Stimulated activated CD8-positive, alpha-beta memory T cell treated with anti-CD3 and anti-CD28 coated beads, Interleukin-2, amount 100 ng/mL, for 48 hours (primary cell): ENCODE results near the gene PKN3.
"Not testable (repeated sequence)": the region's sequence is repeated elsewhere in the genome, so short reads cannot be mapped to it uniquely, and the experiment has no call there.

ENCODE experiments used
- DNase-seq, 2 donors: peaks; one replicate each; pipeline ENCODE4 v3.0.0-alpha.2; 2020; ENCODE audit warnings: low read depth in 2 of 2

Gene PKN3

GRCh38 chr9:128702445-128702948, at the start of gene PKN3:
PKN3 (plus strand) TSS chr9:128702503; CDS start chr9:128702916, 413 bp downstream.
- DNase-seq = peak; percentile 86 to 91

- no peak for DNase-seq
Observed at GRCh38 chr9:128653908-128654307, 48.4 kb upstream of the PKN3 start.

DNA sequence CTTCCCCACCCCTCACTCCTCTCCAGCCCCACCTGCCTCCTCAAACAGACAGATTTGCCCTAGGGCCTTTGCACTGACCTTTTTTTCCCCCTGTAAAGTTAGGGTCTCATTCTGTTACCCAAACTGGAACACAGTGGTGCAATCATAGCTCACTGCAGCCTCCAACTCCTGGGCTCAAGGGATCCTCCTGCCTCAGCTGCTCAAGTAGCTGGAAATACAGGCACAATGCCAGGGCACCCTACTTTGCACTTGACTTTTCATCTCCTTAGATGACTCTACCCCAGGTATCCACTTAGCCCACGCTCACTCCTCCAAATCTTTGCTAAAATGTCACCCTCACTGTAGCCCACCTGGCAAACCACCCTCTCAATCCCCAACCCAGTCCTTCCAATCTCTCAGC, 47.8 kb upstream of the PKN3 start:
- no peak for DNase-seq

DNA sequence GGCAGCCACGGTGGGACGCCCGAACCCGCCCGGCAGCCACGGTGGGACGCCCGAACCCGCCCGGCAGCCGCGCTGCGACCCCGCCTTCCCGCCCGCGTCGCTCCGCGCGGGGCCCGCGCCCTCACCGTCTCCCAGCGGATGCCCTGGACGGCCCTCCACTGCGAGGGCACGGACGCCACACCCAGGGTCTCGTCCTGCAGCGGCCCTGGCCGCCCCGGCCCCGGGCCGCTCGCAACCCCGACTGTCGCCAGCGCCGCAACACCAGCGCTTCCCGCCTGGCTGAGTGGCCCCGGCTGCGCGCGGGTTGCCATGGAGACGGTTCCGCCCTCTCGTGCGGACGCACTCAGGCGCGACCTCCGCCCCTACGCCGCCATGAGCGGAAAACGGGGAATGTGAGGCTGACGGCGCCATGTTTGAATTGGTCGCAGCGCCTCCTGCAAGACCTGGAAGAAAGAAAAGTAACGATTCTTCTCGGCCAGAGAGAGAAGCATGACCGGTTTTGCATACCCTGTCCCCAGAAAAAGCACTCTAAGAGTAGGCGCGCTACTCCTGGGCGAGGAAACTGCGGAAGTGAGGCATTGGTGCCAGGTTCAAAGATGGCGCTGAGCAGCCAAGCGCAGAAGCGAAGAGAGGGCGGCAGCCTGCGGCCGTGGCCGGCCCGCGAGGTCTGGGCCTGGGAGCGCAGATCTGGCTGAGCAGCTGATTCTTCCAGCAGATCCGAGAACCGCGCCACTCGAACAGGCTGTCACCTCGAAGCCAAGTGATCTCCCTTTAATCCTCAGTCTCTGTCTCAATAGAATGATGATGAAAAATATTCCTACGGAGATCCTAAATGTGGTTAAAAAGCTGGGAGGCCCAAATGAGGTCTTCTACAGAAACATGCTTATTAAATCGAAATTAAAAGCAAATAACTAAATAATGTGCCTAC, 45.6 kb upstream of the PKN3 start, which contains the start of gene DYNC2I2:
Gene DYNC2I2, minus strand, starts transcription at position 432 of the 928 bp plus-strand sequence. Its CDS starts 121 bp downstream, at position 311.
- DNase-seq = peak; percentile 96 to 97

DNA sequence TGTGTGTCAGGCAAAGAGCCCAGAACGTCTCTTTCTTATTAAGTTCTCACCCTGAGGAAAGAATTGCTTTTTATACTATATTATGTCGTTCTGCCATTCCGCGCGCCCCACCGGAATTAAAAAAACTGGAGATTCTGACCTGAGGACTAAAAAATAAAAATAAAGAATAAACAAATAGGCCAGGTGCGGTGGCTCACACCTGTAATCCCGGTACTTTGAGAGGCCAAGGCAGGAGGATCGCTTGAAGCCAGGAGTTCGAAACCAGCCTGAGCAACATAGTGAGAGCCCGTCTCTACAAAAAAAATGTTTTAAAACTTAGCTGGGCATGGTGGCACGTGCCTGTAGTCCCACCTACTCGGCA, 45.0 kb upstream of the PKN3 start:
- DNase-seq = no peak

DNA sequence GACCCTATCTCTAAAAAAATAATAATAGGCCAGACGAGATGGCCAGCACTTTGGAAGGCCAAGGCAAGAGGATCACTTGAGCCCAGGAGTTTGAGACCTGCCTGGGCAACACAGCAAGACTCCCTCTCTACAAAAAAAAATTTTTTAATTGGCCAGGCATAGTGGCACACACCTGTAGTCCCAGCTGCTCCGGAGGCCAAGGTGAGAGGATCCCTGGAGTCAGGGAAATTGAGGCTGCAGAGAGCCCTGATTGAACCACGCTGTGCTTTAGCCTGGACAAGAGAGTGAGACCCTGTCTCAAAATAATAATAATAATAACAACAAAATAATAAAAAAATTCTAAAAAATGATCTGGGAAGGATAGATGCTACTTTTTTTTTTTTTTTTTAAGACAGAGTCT, 44.5 kb upstream of the PKN3 start:
- no peak for DNase-seq

GRCh38 chr9:128666481-128666941, 35.8 kb upstream of the PKN3 start:
- not testable (repeated sequence) for DNase-seq

DNA sequence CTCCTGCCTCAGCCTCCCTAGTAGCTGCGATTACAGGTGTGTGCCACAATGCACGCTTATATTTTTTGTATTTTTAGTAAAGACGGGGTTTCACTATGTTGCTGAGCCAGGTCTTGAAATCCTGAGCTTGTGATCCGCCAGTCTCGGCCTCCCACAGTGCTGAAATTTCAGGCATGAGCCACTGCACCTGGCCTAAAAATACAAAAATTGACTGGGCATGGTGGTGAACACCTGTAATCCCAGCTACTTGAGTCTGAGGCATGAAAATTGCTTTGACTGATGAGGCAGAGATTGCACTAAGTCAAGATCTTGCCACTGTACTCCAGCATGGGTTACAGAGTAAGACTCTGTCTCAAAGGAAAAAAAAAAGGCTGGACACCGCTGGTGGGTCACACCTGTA, 32.5 kb upstream of the PKN3 start:
- no peak for DNase-seq

- DNase-seq = no peak
Observed at GRCh38 chr9:128675382-128675781, 26.9 kb upstream of the PKN3 start.

DNA sequence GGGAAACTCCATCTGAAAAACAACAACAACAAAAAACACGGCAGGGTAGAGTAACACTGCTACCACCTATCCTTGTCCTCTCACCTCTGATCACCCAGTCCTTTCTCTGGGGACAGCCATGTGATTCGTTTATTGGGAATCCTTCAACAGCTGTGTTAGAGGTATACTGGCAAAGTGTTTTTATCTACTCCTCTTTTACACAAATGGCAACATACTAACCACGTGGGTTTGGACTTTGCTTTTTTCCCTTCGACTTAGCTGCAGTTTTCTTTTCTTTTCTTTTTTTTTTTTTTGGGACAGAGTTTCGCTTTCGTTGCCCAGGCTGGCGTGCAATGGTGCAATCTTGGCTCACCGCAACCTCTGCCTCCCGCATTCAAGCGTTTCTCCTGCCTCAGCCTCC, 24.5 kb upstream of the PKN3 start:
- no peak for DNase-seq

- DNase-seq = no peak
Observed at GRCh38 chr9:128683340-128684064, 18.8 kb upstream of the PKN3 start.

GRCh38 chr9:128684065-128684324, 18.3 kb upstream of the PKN3 start:
- DNase-seq = no peak

- DNase-seq = peak; percentile 61 to 69
Observed at GRCh38 chr9:128684325-128685199, 17.7 kb upstream of the PKN3 start.

- DNase-seq = no peak
Observed at GRCh38 chr9:128685636-128686489, 16.4 kb upstream of the PKN3 start.

DNA sequence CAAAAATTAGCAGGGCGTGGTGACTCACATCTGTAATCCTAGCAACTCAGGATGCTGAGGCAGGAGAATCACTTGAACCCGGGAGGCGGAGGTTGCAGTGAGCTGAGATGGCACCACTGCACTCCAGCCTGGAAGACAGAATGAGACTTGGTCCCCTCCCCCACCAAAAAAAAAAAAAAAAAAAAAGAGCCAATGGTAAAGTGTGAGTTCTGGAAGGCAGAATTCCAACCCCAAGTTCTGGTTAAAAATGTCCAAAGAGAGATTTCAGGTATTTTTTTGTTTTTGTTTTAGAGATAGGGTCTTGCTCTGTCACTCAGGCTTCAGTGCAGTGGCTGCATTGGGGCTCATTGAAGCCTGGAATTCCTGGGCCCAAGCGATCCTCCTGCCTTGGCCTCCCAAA, 14.8 kb upstream of the PKN3 start:
- DNase-seq = no peak

DNA sequence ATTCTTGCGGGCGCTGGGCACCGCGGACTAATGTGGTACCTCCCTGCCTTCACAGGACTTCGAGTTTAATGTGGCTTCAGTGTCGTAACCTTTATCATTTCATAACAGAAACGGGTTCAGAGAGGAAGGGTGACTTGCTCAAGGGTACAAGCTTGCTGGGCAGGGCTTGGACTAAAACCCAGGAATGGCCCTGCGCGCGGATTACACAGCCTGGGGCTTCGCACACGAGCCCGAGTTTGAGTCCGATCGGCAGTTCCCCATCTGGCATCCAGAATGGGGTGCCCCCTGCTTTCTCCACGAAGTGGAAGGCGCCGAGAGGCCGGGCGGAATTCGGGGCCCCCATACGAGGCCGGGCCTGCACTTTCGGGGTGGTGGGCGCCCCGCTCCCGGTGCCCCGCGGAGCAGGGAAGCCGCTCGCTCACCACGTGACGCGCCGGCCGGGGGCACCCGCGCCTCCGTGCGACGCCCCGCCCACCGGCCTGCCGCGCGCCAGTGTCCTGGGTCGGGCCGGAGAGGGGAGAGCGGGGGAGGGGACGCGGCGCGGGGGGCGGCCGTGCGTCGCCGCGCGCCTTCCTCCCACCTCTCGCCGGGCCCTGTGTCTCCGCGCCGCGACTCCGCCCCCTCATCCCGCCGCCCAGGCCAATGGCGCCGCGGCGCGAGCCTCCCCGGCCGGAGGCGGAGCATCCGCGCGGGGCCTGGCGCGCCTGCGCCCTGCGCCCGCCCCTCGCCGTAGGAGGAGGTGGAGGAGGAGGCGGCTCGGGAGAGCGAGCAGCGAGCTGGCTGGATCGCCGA, 13.6 kb upstream of the PKN3 start, which contains the start of gene SET:
Gene SET, plus strand, starts transcription at position 722 of the 792 bp plus-strand sequence. CDS start 361 bp downstream, outside the sequence.
- DNase-seq = peak; percentile 90 to 96

GRCh38 chr9:128689293-128689774, 13.0 kb upstream of the PKN3 start:
- no peak for DNase-seq

GRCh38 chr9:128689820-128690683, 12.3 kb upstream of the PKN3 start:
- DNase-seq = no peak

- no peak for DNase-seq
Observed at GRCh38 chr9:128690684-128691034, 11.6 kb upstream of the PKN3 start.
